HepG2 (cell line): ENCODE results near the gene PPM1F.

Source experiments
- ELK4 ChIP-seq: sonication (generic); formaldehyde crosslinking; IDR thresholded peaks from 2 replicates; pipeline ENCODE4 v1.9.0; 2021; ENCODE audit warnings: missing genetic modification reagents, borderline replicate concordance
- ETS1 ChIP-seq: sonication (generic); formaldehyde crosslinking; IDR thresholded peaks from 2 replicates; pipeline ENCODE4 v1.4.0; 2020; ENCODE audit warnings: missing genetic modification reagents
- MXD3 ChIP-seq: IDR thresholded peaks from 2 replicates; pipeline ENCODE4 v1.6.1; 2016; ENCODE audit warnings: mild to moderate bottlenecking, missing biosample characterization, missing genetic modification reagents
- MXI1 ChIP-seq: IDR thresholded peaks from 3 replicates; pipeline ENCODE4 v1.6.1; 2012; ENCODE audit warnings: low read depth, low read length, inconsistent platforms, borderline replicate concordance
- NR1H2 ChIP-seq: sonication (generic); formaldehyde crosslinking; IDR thresholded peaks from 2 replicates; pipeline ENCODE4 v1.8.1; 2022; ENCODE audit warnings: low read depth, missing genetic modification reagents, borderline replicate concordance
- PLRG1 ChIP-seq: fragments of 450-650 bp; conservative IDR thresholded peaks from 2 replicates; pipeline ENCODE4 v1.6.1; 2016
- ZNF260 ChIP-seq: sonication (generic); formaldehyde crosslinking; IDR thresholded peaks from 2 replicates; pipeline ENCODE4 v1.4.0; 2020; ENCODE audit warnings: missing genetic modification reagents, low read depth, mild to moderate bottlenecking, borderline replicate concordance
- TF ChIP-seq, protein P1 (sequence below): sonication (generic); formaldehyde crosslinking; IDR thresholded peaks from 2 replicates; pipeline ENCODE4 v1.5.0; 2020; ENCODE audit warnings: mild to moderate bottlenecking, missing genetic modification reagents

DNA sequence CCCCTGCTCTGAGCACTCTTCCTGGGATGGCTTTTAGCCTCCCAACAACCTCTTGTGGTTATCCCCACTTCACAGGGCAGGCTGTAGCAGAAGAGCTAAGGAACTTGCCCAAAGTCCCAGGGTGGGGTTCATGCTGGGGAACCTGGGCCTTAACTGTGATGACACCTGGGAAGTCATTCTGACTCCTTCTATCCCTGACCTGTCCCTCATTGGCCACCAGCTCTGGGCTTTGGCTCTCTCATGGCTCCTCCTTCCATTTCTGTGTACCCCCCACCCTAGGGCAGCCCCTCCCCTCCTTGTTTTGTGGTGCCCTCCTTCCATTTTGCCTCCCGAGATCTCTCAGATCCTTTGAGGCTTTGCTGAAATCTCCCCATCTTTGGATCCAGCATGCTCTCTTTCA, 2.7 kb downstream of the PPM1F start:
- no peak for TF ChIP-seq NR1H2 (CRISPR knock-in tag)
- no peak for TF ChIP-seq ETS1 (CRISPR knock-in tag)
- TF ChIP-seq ZNF260 (CRISPR knock-in tag) = no peak
- TF ChIP-seq PLRG1 = no peak
- TF ChIP-seq ELK4 (CRISPR knock-in tag) = no peak
- no peak for TF ChIP-seq MXI1
- TF ChIP-seq, protein P1, sequence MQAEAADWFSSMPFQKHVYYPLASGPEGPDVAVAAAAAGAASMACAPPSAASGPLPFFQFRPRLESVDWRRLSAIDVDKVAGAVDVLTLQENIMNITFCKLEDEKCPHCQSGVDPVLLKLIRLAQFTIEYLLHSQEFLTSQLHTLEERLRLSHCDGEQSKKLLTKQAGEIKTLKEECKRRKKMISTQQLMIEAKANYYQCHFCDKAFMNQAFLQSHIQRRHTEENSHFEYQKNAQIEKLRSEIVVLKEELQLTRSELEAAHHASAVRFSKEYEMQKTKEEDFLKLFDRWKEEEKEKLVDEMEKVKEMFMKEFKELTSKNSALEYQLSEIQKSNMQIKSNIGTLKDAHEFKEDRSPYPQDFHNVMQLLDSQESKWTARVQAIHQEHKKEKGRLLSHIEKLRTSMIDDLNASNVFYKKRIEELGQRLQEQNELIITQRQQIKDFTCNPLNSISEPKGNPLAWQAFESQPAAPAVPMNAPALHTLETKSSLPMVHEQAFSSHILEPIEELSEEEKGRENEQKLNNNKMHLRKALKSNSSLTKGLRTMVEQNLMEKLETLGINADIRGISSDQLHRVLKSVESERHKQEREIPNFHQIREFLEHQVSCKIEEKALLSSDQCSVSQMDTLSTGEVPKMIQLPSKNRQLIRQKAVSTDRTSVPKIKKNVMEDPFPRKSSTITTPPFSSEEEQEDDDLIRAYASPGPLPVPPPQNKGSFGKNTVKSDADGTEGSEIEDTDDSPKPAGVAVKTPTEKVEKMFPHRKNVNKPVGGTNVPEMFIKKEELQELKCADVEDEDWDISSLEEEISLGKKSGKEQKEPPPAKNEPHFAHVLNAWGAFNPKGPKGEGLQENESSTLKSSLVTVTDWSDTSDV = no peak
- TF ChIP-seq MXD3 (CRISPR knock-in tag) = no peak
